Measurements from ENCODE around the gene RPL3.

DNA sequence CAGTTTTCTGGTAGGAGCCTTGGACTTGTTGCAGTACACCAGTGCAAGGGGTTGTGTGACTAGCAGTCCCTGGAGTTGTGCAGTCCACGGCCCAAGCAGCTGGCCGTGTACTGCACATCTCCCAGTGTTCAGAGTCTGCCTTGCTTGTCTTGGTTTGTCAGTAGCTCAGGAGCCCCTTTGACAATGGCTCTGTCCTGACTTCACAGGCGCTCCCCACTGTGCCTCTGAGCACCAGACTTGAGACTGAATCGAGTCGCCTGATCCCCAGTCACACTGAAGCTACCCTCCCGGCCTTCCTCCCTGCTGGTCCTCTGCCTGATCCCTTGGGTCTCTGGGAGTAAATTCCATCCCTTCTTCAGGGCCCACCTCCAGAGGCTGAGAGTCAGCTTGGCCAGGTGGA lies 49.8 kb upstream of the RPL3 start:
- TF ChIP-seq SIN3A (IDR thresholded peaks at IDR 0.05; ENCODE audit: borderline replicate concordance, insufficient read depth, low read length) (no peak), POLR2AphosphoS5 (IDR thresholded peaks at IDR 0.05; ENCODE audit: low read depth, low read length) (no peak), TAF1 (IDR thresholded peaks at IDR 0.05; ENCODE audit: borderline replicate concordance, insufficient read depth, low read length) (no peak), FOXP2 (optimal IDR thresholded peaks at IDR 0.05; ENCODE audit: borderline replicate concordance, extremely low read depth, extremely low read length, insufficient read depth) (no peak)
- TF ChIP-seq, protein P1, sequence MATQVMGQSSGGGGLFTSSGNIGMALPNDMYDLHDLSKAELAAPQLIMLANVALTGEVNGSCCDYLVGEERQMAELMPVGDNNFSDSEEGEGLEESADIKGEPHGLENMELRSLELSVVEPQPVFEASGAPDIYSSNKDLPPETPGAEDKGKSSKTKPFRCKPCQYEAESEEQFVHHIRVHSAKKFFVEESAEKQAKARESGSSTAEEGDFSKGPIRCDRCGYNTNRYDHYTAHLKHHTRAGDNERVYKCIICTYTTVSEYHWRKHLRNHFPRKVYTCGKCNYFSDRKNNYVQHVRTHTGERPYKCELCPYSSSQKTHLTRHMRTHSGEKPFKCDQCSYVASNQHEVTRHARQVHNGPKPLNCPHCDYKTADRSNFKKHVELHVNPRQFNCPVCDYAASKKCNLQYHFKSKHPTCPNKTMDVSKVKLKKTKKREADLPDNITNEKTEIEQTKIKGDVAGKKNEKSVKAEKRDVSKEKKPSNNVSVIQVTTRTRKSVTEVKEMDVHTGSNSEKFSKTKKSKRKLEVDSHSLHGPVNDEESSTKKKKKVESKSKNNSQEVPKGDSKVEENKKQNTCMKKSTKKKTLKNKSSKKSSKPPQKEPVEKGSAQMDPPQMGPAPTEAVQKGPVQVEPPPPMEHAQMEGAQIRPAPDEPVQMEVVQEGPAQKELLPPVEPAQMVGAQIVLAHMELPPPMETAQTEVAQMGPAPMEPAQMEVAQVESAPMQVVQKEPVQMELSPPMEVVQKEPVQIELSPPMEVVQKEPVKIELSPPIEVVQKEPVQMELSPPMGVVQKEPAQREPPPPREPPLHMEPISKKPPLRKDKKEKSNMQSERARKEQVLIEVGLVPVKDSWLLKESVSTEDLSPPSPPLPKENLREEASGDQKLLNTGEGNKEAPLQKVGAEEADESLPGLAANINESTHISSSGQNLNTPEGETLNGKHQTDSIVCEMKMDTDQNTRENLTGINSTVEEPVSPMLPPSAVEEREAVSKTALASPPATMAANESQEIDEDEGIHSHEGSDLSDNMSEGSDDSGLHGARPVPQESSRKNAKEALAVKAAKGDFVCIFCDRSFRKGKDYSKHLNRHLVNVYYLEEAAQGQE (IDR thresholded peaks at IDR 0.05; ENCODE audit: insufficient read depth in 1 of 2, low read depth in 2 of 2, low read length in 2 of 2), result no peak
